Keratinocyte (primary cell): Measurements from ENCODE around the gene CAMKMT. TPM values are rescaled to one million over a fixed set of nuclear protein-coding genes. Genes with fewer than 3 reads are reported as not detected.

ENCODE experiments used
- DNase-seq: peaks from one replicate; pipeline ENCODE4 v3.0.0-alpha.2; 2011; ENCODE audit warnings: low read depth, missing footprints, low spot score
- FAIRE-seq: peaks from 2 replicates; lab custom pipeline; 2011; peaks lifted over from hg19 to GRCh38; lab: Jason Lieb, UNC
- H2AFZ ChIP-seq: 2 replicates; pipeline ENCODE4 v1.6.0; 2012; ENCODE audit warnings: low read length, control low read depth, inconsistent platforms; ENCODE audit not compliant: control insufficient read depth
- H3K27ac ChIP-seq: 2 replicates; pipeline ENCODE4 v1.5.1; 2011; ENCODE audit warnings: low read length; ENCODE audit not compliant: control insufficient read depth, insufficient read depth
- H3K27me3 ChIP-seq: 3 replicates; pipeline ENCODE4 v1.6.0; 2011; ENCODE audit warnings: low read length; ENCODE audit not compliant: control insufficient read depth, insufficient read depth; ENCODE audit errors: extremely low read depth
- H3K36me3 ChIP-seq, 2 experiments: 2 replicates in 1 of 2; 3 replicates in 1 of 2; pipeline ENCODE4 v1.5.1; 2011; ENCODE audit warnings: low read length in 2 of 2, mild to moderate bottlenecking in 1 of 2; ENCODE audit not compliant: control insufficient read depth in 2 of 2, insufficient read depth in 2 of 2; ENCODE audit errors: extremely low read depth in 1 of 2
- H3K4me1 ChIP-seq: 3 replicates; pipeline ENCODE4 v1.5.1; 2011; ENCODE audit warnings: low read length; ENCODE audit not compliant: control insufficient read depth, insufficient read depth; ENCODE audit errors: extremely low read depth
- H3K4me2 ChIP-seq: 3 replicates; pipeline ENCODE4 v1.6.0; 2011; ENCODE audit warnings: low read depth, low read length; ENCODE audit not compliant: control insufficient read depth, insufficient read depth; ENCODE audit errors: extremely low read depth
- H3K4me3 ChIP-seq, 3 experiments: fragments of 200-600 bp in 1 of 3; sonication (generic) in 1 of 3; 2 replicates in 2 of 3; 3 replicates in 1 of 3; pipeline ENCODE4 v1.5.1; 2011 to 2016; ENCODE audit warnings: low read length in 3 of 3, mild to moderate bottlenecking in 3 of 3, control low read depth in 2 of 3, inconsistent platforms in 1 of 3, low read depth in 1 of 3, mixed read lengths in 1 of 3, mixed run types in 1 of 3, moderate library complexity in 1 of 3; ENCODE audit not compliant: control insufficient read depth in 2 of 3, insufficient read depth in 2 of 3; ENCODE audit errors: extremely low read depth in 1 of 3
- H3K79me2 ChIP-seq: 2 replicates; pipeline ENCODE4 v1.6.0; 2012; ENCODE audit warnings: low read length; ENCODE audit not compliant: control insufficient read depth, insufficient read depth
- H3K9ac ChIP-seq: 3 replicates; pipeline ENCODE4 v1.6.0; 2011; ENCODE audit warnings: low read length; ENCODE audit not compliant: control insufficient read depth, insufficient read depth; ENCODE audit errors: extremely low read depth
- H3K9me1 ChIP-seq: 3 replicates; pipeline ENCODE4 v1.6.0; 2011; ENCODE audit warnings: low read length; ENCODE audit not compliant: control insufficient read depth, insufficient read depth; ENCODE audit errors: extremely low read depth
- H3K9me3 ChIP-seq: 2 replicates; pipeline ENCODE4 v1.5.1; 2012; ENCODE audit warnings: low read depth, low read length; ENCODE audit not compliant: control insufficient read depth
- H4K20me1 ChIP-seq: 3 replicates; pipeline ENCODE4 v1.6.0; 2011; ENCODE audit warnings: low read length; ENCODE audit not compliant: control insufficient read depth, insufficient read depth; ENCODE audit errors: extremely low read depth
- CTCF ChIP-seq, 3 experiments: IDR thresholded peaks in 1 of 3; conservative IDR thresholded peaks in 1 of 3; optimal IDR thresholded peaks in 1 of 3; 2 replicates in 2 of 3; 3 replicates in 1 of 3; pipeline versions ENCODE3 to v1.5.1; 2011; ENCODE audit warnings: low read length in 3 of 3, mild to moderate bottlenecking in 3 of 3, moderate library complexity in 2 of 3, control low read depth in 1 of 3, inconsistent platforms in 1 of 3; ENCODE audit not compliant: insufficient read depth in 2 of 3; ENCODE audit errors: extremely low read depth in 1 of 3
- EZH2 ChIP-seq: IDR thresholded peaks from one replicate; pipeline ENCODE4 v1.6.1; 2012; ENCODE audit warnings: inconsistent platforms, mild to moderate bottlenecking, low read length, moderate library complexity
- dilution Hi-C: fragments of 300-500 bp; cut with MboI; formaldehyde crosslinking; loops from one replicate; pipeline ENCODE4 v1.7.0; 2020; ENCODE audit warnings: low sequenced_read_pairs; ENCODE audit not compliant: extremely low pct_ligation_motif_present
- polyA plus RNA-seq, 5 experiments: library from polyadenylated mRNA; depleted of rRNA in 3 of 5; stranded (reverse) in 3 of 5; stranded (forward) in 1 of 5; unstranded in 1 of 5; fragments of >200 nt; gene quantifications; 1 replicate in 1 of 5; 2 replicates in 3 of 5; 3 replicates in 1 of 5; pipeline versions ENCODE4 v1.2.1 to v1.2.3, GENCODE V29; 2011 to 2012; ENCODE audit warnings: missing spikeins in 2 of 5, low read depth in 1 of 5, low replicate concordance in 1 of 5

CAMKMT gene
- polyA plus RNA-seq, 1 donor (not counting 4 experiments of a cell fraction or from before 2014, with no cell fraction given) = 9.9 TPM

GRCh38 chr2:44315945-44316344 is 45.8 kb upstream of the CAMKMT start:
- DNase-seq (no peak), FAIRE-seq (no peak)
- Histone ChIP-seq H3K4me1 (no peaks in the 10 kb centered on the region), H3K9me1 (no peaks in the 10 kb centered on the region), H3K36me3 (peaks cover 4 to 10% of the 10 kb centered on the region in 2 experiments), H2AFZ (no peak overlapping the region), H4K20me1 (no peaks in the 10 kb centered on the region), H3K9ac (no peak overlapping the region), H3K27ac (no peak overlapping the region), H3K27me3 (no peaks in the 10 kb centered on the region), H3K4me2 (no peak overlapping the region), H3K4me3 (no peak overlapping the region), H3K9me3 (no peaks in the 10 kb centered on the region), H3K79me2 (no peaks in the 10 kb centered on the region)
- no peak for TF ChIP-seq CTCF (optimal IDR thresholded peaks at IDR 0.05 in 1 of 3, IDR thresholded peaks at IDR 0.05 in 1 of 3, conservative IDR thresholded peaks at IDR 0.05 in 1 of 3; ENCODE audit: extremely low read depth in 1 of 3, insufficient read depth in 2 of 3, low read length in 3 of 3)
- TF ChIP-seq EZH2 = no peak
- dilution Hi-C loops = no loop called here

GRCh38 chr2:44320832-44321231 is 40.9 kb upstream of the CAMKMT start:
- no peak overlapping the region for H2AFZ ChIP-seq
- H3K9ac ChIP-seq = no peak overlapping the region
- no peaks in the 10 kb centered on the region for H3K9me3 ChIP-seq
- FAIRE-seq (no peak), DNase-seq (no peak)
- no peaks in the 10 kb centered on the region for H3K9me1 ChIP-seq
- dilution Hi-C loops = no loop called here
- no peaks in the 10 kb centered on the region for H3K27me3 ChIP-seq
- H3K36me3 ChIP-seq = peaks cover 5 to 13% of the 10 kb centered on the region in 2 experiments
- no peak overlapping the region for H3K4me3 ChIP-seq
- TF ChIP-seq EZH2 (no peak), CTCF (optimal IDR thresholded peaks at IDR 0.05 in 1 of 3, IDR thresholded peaks at IDR 0.05 in 1 of 3, conservative IDR thresholded peaks at IDR 0.05 in 1 of 3; ENCODE audit: extremely low read depth in 1 of 3, insufficient read depth in 2 of 3, low read length in 3 of 3) (no peak)
- H4K20me1 ChIP-seq = no peaks in the 10 kb centered on the region
- no peaks in the 10 kb centered on the region for H3K4me1 ChIP-seq
- no peaks in the 10 kb centered on the region for H3K79me2 ChIP-seq
- no peak overlapping the region for H3K27ac ChIP-seq
- no peak overlapping the region for H3K4me2 ChIP-seq
